ENCODE data around the gene AUTS2.

AUTS2 gene

GRCh38 chr7:69920797-69921196 lies 322.5 kb downstream of the AUTS2 start:
- TF ChIP-seq GATA3 (IDR thresholded peaks at IDR 0.05; ENCODE audit: low read depth, low read length) = no peak
- no peak for TF ChIP-seq GATA2 (IDR thresholded peaks at IDR 0.05; ENCODE audit: low read depth, low read length)

- no peak for TF ChIP-seq GATA3 (IDR thresholded peaks at IDR 0.05; ENCODE audit: low read depth, low read length)
- no peak for TF ChIP-seq GATA2 (IDR thresholded peaks at IDR 0.05; ENCODE audit: low read depth, low read length)
These were observed 323.9 kb downstream of the AUTS2 start for GRCh38 chr7:69922026-69922803.

GRCh38 chr7:69927461-69927860 lies 329.2 kb downstream of the AUTS2 start:
- no peak for TF ChIP-seq GATA2 (IDR thresholded peaks at IDR 0.05; ENCODE audit: low read depth, low read length)
- no peak for TF ChIP-seq GATA3 (IDR thresholded peaks at IDR 0.05; ENCODE audit: low read depth, low read length)

GRCh38 chr7:69928621-69929020 lies 330.3 kb downstream of the AUTS2 start:
- TF ChIP-seq GATA2 (IDR thresholded peaks at IDR 0.05; ENCODE audit: low read depth, low read length) (no peak), GATA3 (IDR thresholded peaks at IDR 0.05; ENCODE audit: low read depth, low read length) (no peak)

- no peak for TF ChIP-seq GATA2 (IDR thresholded peaks at IDR 0.05; ENCODE audit: low read depth, low read length)
- TF ChIP-seq GATA3 (IDR thresholded peaks at IDR 0.05; ENCODE audit: low read depth, low read length) = no peak
These were observed 331.3 kb downstream of the AUTS2 start for GRCh38 chr7:69929622-69930021.

- TF ChIP-seq GATA3 (IDR thresholded peaks at IDR 0.05; ENCODE audit: low read depth, low read length) (no peak), GATA2 (IDR thresholded peaks at IDR 0.05; ENCODE audit: low read depth, low read length) (no peak)
These were observed 333.9 kb downstream of the AUTS2 start for GRCh38 chr7:69932034-69932628.

GRCh38 chr7:69934144-69934903 lies 336.0 kb downstream of the AUTS2 start:
- TF ChIP-seq GATA3 (IDR thresholded peaks at IDR 0.05; ENCODE audit: low read depth, low read length) = no peak
- TF ChIP-seq GATA2 (IDR thresholded peaks at IDR 0.05; ENCODE audit: low read depth, low read length) = no peak

- no peak for TF ChIP-seq GATA3 (IDR thresholded peaks at IDR 0.05; ENCODE audit: low read depth, low read length)
- TF ChIP-seq GATA2 (IDR thresholded peaks at IDR 0.05; ENCODE audit: low read depth, low read length) = no peak
These were observed 336.8 kb downstream of the AUTS2 start for GRCh38 chr7:69935107-69935506.

GRCh38 chr7:69937097-69937496 lies 338.8 kb downstream of the AUTS2 start:
- TF ChIP-seq GATA2 (IDR thresholded peaks at IDR 0.05; ENCODE audit: low read depth, low read length) = no peak
- TF ChIP-seq GATA3 (IDR thresholded peaks at IDR 0.05; ENCODE audit: low read depth, low read length) = no peak

- TF ChIP-seq GATA3 (IDR thresholded peaks at IDR 0.05; ENCODE audit: low read depth, low read length) = no peak
- no peak for TF ChIP-seq GATA2 (IDR thresholded peaks at IDR 0.05; ENCODE audit: low read depth, low read length)
These were observed 341.0 kb downstream of the AUTS2 start for GRCh38 chr7:69939317-69939716.

- TF ChIP-seq GATA2 (IDR thresholded peaks at IDR 0.05; ENCODE audit: low read depth, low read length) (no peak), GATA3 (IDR thresholded peaks at IDR 0.05; ENCODE audit: low read depth, low read length) (no peak)
These were observed 342.9 kb downstream of the AUTS2 start for GRCh38 chr7:69941077-69941651.

- no peak for TF ChIP-seq GATA2 (IDR thresholded peaks at IDR 0.05; ENCODE audit: low read depth, low read length)
- no peak for TF ChIP-seq GATA3 (IDR thresholded peaks at IDR 0.05; ENCODE audit: low read depth, low read length)
These were observed 344.3 kb downstream of the AUTS2 start for GRCh38 chr7:69942573-69942972.

GRCh38 chr7:69946901-69947300 lies 348.6 kb downstream of the AUTS2 start:
- TF ChIP-seq GATA2 (IDR thresholded peaks at IDR 0.05; ENCODE audit: low read depth, low read length) = no peak
- TF ChIP-seq GATA3 (IDR thresholded peaks at IDR 0.05; ENCODE audit: low read depth, low read length) = no peak

- TF ChIP-seq GATA2 (IDR thresholded peaks at IDR 0.05; ENCODE audit: low read depth, low read length) = no peak
- TF ChIP-seq GATA3 (IDR thresholded peaks at IDR 0.05; ENCODE audit: low read depth, low read length) = no peak
These were observed 349.7 kb downstream of the AUTS2 start for GRCh38 chr7:69947998-69948397.
